Measurements from ENCODE around the gene MT4.

Gene MT4

DNA sequence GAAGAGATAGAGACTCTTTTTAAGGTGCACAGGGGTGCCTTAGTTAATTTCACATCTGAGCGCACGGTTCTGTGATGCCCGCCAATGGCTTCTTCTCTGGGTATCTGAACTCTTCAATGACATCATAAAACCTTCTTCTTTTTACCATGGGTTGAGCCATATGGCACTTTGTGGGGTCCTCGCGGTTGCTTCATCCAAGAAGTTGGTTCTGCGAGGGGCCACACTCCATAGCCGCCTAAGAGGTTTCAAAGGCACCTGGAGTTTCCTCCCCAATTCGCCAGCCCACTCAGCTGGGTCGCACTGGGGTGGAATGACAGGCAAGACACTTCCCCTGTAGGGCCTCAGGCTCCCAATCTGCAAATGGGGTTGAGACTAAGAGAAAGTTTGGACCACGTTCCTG is 10.4 kb upstream of the MT4 start:
- no peaks in the 10 kb centered on the region for H4K20me1 ChIP-seq (ENCODE audit: insufficient read depth, low read length)
- no peaks in the 10 kb centered on the region for H3K36me3 ChIP-seq (replicated peaks; ENCODE audit: insufficient read depth, low read length)
- no peak overlapping the region for H2AFZ ChIP-seq (ENCODE audit: low read length)
- DNase-seq, result no peak
- TF ChIP-seq, protein P1, sequence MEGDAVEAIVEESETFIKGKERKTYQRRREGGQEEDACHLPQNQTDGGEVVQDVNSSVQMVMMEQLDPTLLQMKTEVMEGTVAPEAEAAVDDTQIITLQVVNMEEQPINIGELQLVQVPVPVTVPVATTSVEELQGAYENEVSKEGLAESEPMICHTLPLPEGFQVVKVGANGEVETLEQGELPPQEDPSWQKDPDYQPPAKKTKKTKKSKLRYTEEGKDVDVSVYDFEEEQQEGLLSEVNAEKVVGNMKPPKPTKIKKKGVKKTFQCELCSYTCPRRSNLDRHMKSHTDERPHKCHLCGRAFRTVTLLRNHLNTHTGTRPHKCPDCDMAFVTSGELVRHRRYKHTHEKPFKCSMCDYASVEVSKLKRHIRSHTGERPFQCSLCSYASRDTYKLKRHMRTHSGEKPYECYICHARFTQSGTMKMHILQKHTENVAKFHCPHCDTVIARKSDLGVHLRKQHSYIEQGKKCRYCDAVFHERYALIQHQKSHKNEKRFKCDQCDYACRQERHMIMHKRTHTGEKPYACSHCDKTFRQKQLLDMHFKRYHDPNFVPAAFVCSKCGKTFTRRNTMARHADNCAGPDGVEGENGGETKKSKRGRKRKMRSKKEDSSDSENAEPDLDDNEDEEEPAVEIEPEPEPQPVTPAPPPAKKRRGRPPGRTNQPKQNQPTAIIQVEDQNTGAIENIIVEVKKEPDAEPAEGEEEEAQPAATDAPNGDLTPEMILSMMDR (IDR thresholded peaks at IDR 0.05; ENCODE audit: low read length), result no peak
- TF ChIP-seq EZH2phosphoT487 (IDR thresholded peaks at IDR 0.05; ENCODE audit: low read length) (no peak), EZH2 (optimal IDR thresholded peaks at IDR 0.05; ENCODE audit: low read depth, low read length) (no peak)
- no peak overlapping the region for H3K9ac ChIP-seq (ENCODE audit: low read length)
- H3K27me3 ChIP-seq (replicated peaks; ENCODE audit: insufficient read depth, low read length), result no peaks in the 10 kb centered on the region
- H3K27ac ChIP-seq (ENCODE audit: low read length), result no peak overlapping the region
- no peaks in the 10 kb centered on the region for H3F3A ChIP-seq (ENCODE audit: insufficient read depth, low read length)
- no peak overlapping the region for H3K4me3 ChIP-seq (ENCODE audit: low read length)
- no peaks in the 10 kb centered on the region for H3K9me2 ChIP-seq (replicated peaks; ENCODE audit: insufficient read depth, low read length)
- peaks cover 10% of the 10 kb centered on the region for H3K4me1 ChIP-seq (ENCODE audit: low read length)
- no peak overlapping the region for H3K4me2 ChIP-seq (ENCODE audit: low read depth, low read length)
- no peaks in the 10 kb centered on the region for H3K9me3 ChIP-seq (replicated peaks; ENCODE audit: insufficient read depth, low read length)
- no peaks in the 10 kb centered on the region for H3K79me2 ChIP-seq (ENCODE audit: low read length)

- no peak for DNase-seq
- Histone ChIP-seq H3K79me2 (ENCODE audit: low read length) (no peaks in the 10 kb centered on the region), H3K9me3 (replicated peaks; ENCODE audit: insufficient read depth, low read length) (no peaks in the 10 kb centered on the region), H3K4me2 (ENCODE audit: low read depth, low read length) (no peak overlapping the region), H3K4me1 (ENCODE audit: low read length) (no peaks in the 10 kb centered on the region), H2AFZ (ENCODE audit: low read length) (no peak overlapping the region), H3K9me2 (replicated peaks; ENCODE audit: insufficient read depth, low read length) (no peaks in the 10 kb centered on the region), H3K9ac (ENCODE audit: low read length) (no peak overlapping the region), H4K20me1 (ENCODE audit: insufficient read depth, low read length) (no peaks in the 10 kb centered on the region), H3K27ac (ENCODE audit: low read length) (no peak overlapping the region), H3F3A (ENCODE audit: insufficient read depth, low read length) (no peaks in the 10 kb centered on the region), H3K36me3 (replicated peaks; ENCODE audit: insufficient read depth, low read length) (no peaks in the 10 kb centered on the region), H3K27me3 (replicated peaks; ENCODE audit: insufficient read depth, low read length) (no peaks in the 10 kb centered on the region), H3K4me3 (ENCODE audit: low read length) (no peak overlapping the region)
- TF ChIP-seq EZH2phosphoT487 (IDR thresholded peaks at IDR 0.05; ENCODE audit: low read length), result no peak
- TF ChIP-seq EZH2 (optimal IDR thresholded peaks at IDR 0.05; ENCODE audit: low read depth, low read length), result no peak
Measured at GRCh38 chr16:56558024-56558747, 6.7 kb upstream of the MT4 start.

GRCh38 chr16:56559109-56559508 is 5.8 kb upstream of the MT4 start:
- H3K4me1 ChIP-seq (ENCODE audit: low read length), result no peaks in the 10 kb centered on the region
- H3K9me2 ChIP-seq (replicated peaks; ENCODE audit: insufficient read depth, low read length), result no peaks in the 10 kb centered on the region
- H3K36me3 ChIP-seq (replicated peaks; ENCODE audit: insufficient read depth, low read length), result no peaks in the 10 kb centered on the region
- H3K27ac ChIP-seq (ENCODE audit: low read length), result no peak overlapping the region
- no peaks in the 10 kb centered on the region for H4K20me1 ChIP-seq (ENCODE audit: insufficient read depth, low read length)
- TF ChIP-seq EZH2 (optimal IDR thresholded peaks at IDR 0.05; ENCODE audit: low read depth, low read length), result no peak
- TF ChIP-seq EZH2phosphoT487 (IDR thresholded peaks at IDR 0.05; ENCODE audit: low read length), result no peak
- TF ChIP-seq, protein P1 (IDR thresholded peaks at IDR 0.05; ENCODE audit: low read length), result no peak
- no peaks in the 10 kb centered on the region for H3K79me2 ChIP-seq (ENCODE audit: low read length)
- no peak for DNase-seq
- no peaks in the 10 kb centered on the region for H3K9me3 ChIP-seq (replicated peaks; ENCODE audit: insufficient read depth, low read length)
- no peak overlapping the region for H3K4me3 ChIP-seq (ENCODE audit: low read length)
- H3F3A ChIP-seq (ENCODE audit: insufficient read depth, low read length), result no peaks in the 10 kb centered on the region
- H3K9ac ChIP-seq (ENCODE audit: low read length), result no peak overlapping the region
- no peak overlapping the region for H3K4me2 ChIP-seq (ENCODE audit: low read depth, low read length)
- no peaks in the 10 kb centered on the region for H3K27me3 ChIP-seq (replicated peaks; ENCODE audit: insufficient read depth, low read length)
- H2AFZ ChIP-seq (ENCODE audit: low read length), result no peak overlapping the region

DNA sequence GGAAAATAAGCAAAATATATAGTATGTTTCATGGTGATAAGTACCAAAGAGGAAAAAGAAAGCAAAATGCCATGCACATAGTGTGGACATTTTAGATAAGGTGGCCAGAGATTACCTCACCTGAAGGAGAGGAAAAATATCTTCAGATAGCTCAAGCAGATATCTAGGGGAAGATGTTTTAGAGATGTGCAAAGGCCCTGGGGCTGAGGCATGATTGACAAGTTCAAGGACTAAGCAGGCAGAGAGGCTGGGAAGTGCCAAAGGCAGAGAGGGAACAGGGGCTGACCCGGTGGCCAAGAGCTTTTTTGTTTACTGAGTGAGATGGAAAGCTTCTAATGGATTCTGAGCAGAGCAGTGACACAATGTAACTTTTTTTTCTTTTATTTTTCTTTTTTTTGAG is 4.4 kb upstream of the MT4 start:
- Histone ChIP-seq H3K4me1 (ENCODE audit: low read length) (no peaks in the 10 kb centered on the region), H3K9me3 (replicated peaks; ENCODE audit: insufficient read depth, low read length) (no peaks in the 10 kb centered on the region), H3K4me2 (ENCODE audit: low read depth, low read length) (no peak overlapping the region), H3K36me3 (replicated peaks; ENCODE audit: insufficient read depth, low read length) (no peaks in the 10 kb centered on the region), H4K20me1 (ENCODE audit: insufficient read depth, low read length) (no peaks in the 10 kb centered on the region), H3K9me2 (replicated peaks; ENCODE audit: insufficient read depth, low read length) (no peaks in the 10 kb centered on the region), H3K27me3 (replicated peaks; ENCODE audit: insufficient read depth, low read length) (no peaks in the 10 kb centered on the region), H3F3A (ENCODE audit: insufficient read depth, low read length) (no peaks in the 10 kb centered on the region), H3K9ac (ENCODE audit: low read length) (no peak overlapping the region), H3K79me2 (ENCODE audit: low read length) (no peaks in the 10 kb centered on the region), H3K4me3 (ENCODE audit: low read length) (no peak overlapping the region), H3K27ac (ENCODE audit: low read length) (no peak overlapping the region), H2AFZ (ENCODE audit: low read length) (no peak overlapping the region)
- TF ChIP-seq EZH2 (optimal IDR thresholded peaks at IDR 0.05; ENCODE audit: low read depth, low read length), result no peak
- no peak for DNase-seq

Data from MM.1S (cell line).